ENCODE data around the gene SGCD.

Gene SGCD

DNA sequence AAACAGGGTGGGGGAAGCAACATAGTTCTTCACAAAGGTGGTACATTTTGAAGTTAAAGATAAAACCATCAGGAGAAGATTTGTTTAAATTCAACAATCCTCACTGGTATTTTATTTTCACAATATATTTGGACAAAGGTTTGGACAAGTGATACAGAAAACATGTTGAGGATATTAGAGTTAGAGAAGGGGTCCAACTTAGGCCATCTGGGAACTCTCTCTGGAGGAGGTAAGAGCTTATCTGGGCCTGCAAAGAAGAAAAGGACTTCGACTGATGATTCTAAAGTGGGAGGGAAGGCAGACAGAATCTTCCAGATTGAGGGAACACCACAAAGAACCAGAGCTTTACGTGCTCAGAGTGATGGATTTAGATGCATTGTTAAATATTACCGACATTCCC, 58.5 kb downstream of the SGCD start:
- no peak for TF ChIP-seq POLR2AphosphoS5 (IDR thresholded peaks at IDR 0.05; ENCODE audit: low read depth, low read length)
- TF ChIP-seq, protein P1, sequence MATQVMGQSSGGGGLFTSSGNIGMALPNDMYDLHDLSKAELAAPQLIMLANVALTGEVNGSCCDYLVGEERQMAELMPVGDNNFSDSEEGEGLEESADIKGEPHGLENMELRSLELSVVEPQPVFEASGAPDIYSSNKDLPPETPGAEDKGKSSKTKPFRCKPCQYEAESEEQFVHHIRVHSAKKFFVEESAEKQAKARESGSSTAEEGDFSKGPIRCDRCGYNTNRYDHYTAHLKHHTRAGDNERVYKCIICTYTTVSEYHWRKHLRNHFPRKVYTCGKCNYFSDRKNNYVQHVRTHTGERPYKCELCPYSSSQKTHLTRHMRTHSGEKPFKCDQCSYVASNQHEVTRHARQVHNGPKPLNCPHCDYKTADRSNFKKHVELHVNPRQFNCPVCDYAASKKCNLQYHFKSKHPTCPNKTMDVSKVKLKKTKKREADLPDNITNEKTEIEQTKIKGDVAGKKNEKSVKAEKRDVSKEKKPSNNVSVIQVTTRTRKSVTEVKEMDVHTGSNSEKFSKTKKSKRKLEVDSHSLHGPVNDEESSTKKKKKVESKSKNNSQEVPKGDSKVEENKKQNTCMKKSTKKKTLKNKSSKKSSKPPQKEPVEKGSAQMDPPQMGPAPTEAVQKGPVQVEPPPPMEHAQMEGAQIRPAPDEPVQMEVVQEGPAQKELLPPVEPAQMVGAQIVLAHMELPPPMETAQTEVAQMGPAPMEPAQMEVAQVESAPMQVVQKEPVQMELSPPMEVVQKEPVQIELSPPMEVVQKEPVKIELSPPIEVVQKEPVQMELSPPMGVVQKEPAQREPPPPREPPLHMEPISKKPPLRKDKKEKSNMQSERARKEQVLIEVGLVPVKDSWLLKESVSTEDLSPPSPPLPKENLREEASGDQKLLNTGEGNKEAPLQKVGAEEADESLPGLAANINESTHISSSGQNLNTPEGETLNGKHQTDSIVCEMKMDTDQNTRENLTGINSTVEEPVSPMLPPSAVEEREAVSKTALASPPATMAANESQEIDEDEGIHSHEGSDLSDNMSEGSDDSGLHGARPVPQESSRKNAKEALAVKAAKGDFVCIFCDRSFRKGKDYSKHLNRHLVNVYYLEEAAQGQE (IDR thresholded peaks at IDR 0.05; ENCODE audit: insufficient read depth in 1 of 2, low read depth in 2 of 2, low read length in 2 of 2): no peak
- no peak for TF ChIP-seq FOXP2 (optimal IDR thresholded peaks at IDR 0.05; ENCODE audit: borderline replicate concordance, extremely low read depth, extremely low read length, insufficient read depth)
- no peak for TF ChIP-seq TAF1 (IDR thresholded peaks at IDR 0.05; ENCODE audit: borderline replicate concordance, insufficient read depth, low read length)

DNA sequence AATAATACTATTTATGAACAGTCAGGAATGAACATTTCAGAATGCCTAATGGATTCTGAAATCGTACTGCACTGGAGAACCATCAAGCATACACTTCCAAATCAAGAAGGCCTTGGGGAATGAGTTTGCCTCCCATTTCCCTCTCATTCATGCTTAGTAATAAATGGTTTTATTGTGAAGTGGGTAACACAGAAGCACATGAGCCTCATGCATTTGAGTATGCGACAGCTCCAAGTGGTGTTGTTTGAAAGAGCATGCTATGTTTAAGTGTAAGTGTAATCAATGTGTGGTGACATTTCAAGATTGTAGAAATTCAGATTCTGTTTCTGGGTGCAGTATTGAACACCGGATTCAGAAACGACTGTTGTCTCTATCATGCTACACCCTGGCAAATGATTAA, 60.0 kb downstream of the SGCD start:
- TF ChIP-seq TAF1 (IDR thresholded peaks at IDR 0.05; ENCODE audit: borderline replicate concordance, insufficient read depth, low read length) (no peak), FOXP2 (optimal IDR thresholded peaks at IDR 0.05; ENCODE audit: borderline replicate concordance, extremely low read depth, extremely low read length, insufficient read depth) (no peak), SIN3A (IDR thresholded peaks at IDR 0.05; ENCODE audit: borderline replicate concordance, insufficient read depth, low read length) (no peak), POLR2AphosphoS5 (IDR thresholded peaks at IDR 0.05; ENCODE audit: low read depth, low read length) (no peak)
- TF ChIP-seq, protein P1 (IDR thresholded peaks at IDR 0.05; ENCODE audit: insufficient read depth in 1 of 2, low read depth in 2 of 2, low read length in 2 of 2): no peak

DNA sequence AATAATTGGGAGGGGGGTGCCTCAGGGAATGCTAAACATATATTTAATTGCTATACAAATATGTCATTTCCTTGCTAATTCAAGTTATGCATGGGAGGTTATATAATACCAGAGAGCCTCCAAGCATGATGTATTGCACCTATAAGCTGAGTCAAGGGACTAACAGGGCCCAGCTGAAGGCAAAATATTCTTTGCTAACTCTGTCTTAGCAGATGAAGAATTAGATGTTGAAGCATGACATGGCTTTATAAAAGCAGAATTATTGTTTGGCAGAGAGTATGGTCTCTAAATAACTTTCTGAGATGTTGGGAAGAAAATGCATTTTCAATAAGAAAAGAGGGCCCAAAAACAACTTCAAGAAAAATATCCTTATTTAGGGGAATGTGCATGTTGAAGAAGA, 60.4 kb downstream of the SGCD start:
- no peak for TF ChIP-seq FOXP2 (optimal IDR thresholded peaks at IDR 0.05; ENCODE audit: borderline replicate concordance, extremely low read depth, extremely low read length, insufficient read depth)
- TF ChIP-seq SIN3A (IDR thresholded peaks at IDR 0.05; ENCODE audit: borderline replicate concordance, insufficient read depth, low read length): no peak

DNA sequence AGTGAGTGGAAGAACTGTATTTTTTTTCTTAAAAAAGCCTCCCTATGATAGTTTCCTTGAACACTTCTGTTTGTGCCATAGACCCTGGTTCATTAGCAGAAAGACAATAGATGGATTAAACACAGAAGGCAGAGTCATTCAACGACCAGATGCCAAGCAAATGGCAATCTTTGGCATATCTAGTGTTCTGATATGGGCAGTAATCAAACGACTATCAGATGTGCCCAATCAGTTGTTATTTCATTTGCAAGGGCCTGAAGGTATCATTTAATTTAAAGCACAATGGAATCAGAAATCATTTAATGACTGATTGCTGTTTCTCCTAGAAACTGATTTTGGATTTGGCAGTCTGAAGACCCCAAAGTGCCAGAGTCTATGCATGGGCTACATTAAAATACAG, 61.3 kb downstream of the SGCD start:
- TF ChIP-seq, protein P1 (IDR thresholded peaks at IDR 0.05; ENCODE audit: insufficient read depth in 1 of 2, low read depth in 2 of 2, low read length in 2 of 2): no peak
- TF ChIP-seq TAF1 (IDR thresholded peaks at IDR 0.05; ENCODE audit: borderline replicate concordance, insufficient read depth, low read length): no peak
- no peak for TF ChIP-seq SIN3A (IDR thresholded peaks at IDR 0.05; ENCODE audit: borderline replicate concordance, insufficient read depth, low read length)
- TF ChIP-seq FOXP2 (optimal IDR thresholded peaks at IDR 0.05; ENCODE audit: borderline replicate concordance, extremely low read depth, extremely low read length, insufficient read depth): no peak
- no peak for TF ChIP-seq POLR2AphosphoS5 (IDR thresholded peaks at IDR 0.05; ENCODE audit: low read depth, low read length)

DNA sequence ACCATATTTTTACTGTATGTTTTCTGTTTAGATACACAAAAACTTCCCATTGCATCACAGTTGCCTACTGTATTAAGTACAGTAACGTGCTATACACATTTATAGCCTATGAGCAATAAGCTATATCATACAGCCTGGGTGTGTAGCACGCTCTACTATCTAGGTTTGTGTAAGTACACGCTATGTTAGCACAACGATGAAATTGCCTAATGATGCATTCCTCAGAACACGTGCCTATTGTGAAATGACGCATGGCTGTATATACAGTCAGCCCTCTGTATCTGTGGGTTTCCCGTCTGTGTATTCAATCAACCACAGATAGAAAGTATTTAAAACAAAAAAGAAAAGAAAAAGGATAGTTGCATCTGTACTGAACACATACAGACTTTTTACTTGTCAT, 64.2 kb downstream of the SGCD start:
- TF ChIP-seq, protein P1 (IDR thresholded peaks at IDR 0.05; ENCODE audit: insufficient read depth in 1 of 2, low read depth in 2 of 2, low read length in 2 of 2): no peak
- TF ChIP-seq POLR2AphosphoS5 (IDR thresholded peaks at IDR 0.05; ENCODE audit: low read depth, low read length) (no peak), SIN3A (IDR thresholded peaks at IDR 0.05; ENCODE audit: borderline replicate concordance, insufficient read depth, low read length) (no peak), TAF1 (IDR thresholded peaks at IDR 0.05; ENCODE audit: borderline replicate concordance, insufficient read depth, low read length) (no peak)
